Caco-2 (cell line): ENCODE measurements around the gene B4GALNT2. TPM values are rescaled to one million over a fixed set of nuclear protein-coding genes. Genes with fewer than 3 reads are reported as not detected.

Source experiments
- BruUV-seq: library from RNA; stranded (reverse); fragments of 400-500 nt; replicated peaks from 2 replicates; lab custom pipeline; 2021; lab: Mats Ljungman, UMichigan
- CTCF ChIA-PET: fragments of 300-600 bp; sonication (Branson Sonifier 250); formaldehyde crosslinking; loops from one replicate; lab custom pipeline; 2022; ENCODE audit warnings: antibody characterized with exemption; lab: Charles Lee
- POLR2A ChIA-PET: fragments of 300-600 bp; sonication (Branson Sonifier 250); formaldehyde crosslinking; loops from one replicate; lab custom pipeline; 2022; ENCODE audit warnings: antibody characterized with exemption; lab: Charles Lee
- DNase-seq, 2 experiments: peaks; one replicate each; pipeline versions ENCODE4 v3.0.0 to v3.0.0-alpha.2; 2020 to 2022
- H3K27me3 ChIP-seq: replicated peaks from 2 replicates; pipeline ENCODE4 v1.6.0; 2011; ENCODE audit warnings: low read length; ENCODE audit not compliant: control insufficient read depth, insufficient read depth
- H3K36me3 ChIP-seq: 2 replicates; pipeline ENCODE4 v1.5.1; 2011; ENCODE audit warnings: low read length; ENCODE audit not compliant: control insufficient read depth, insufficient read depth
- H3K4me1 ChIP-seq: fragments of 250-450 bp; sonication (Bioruptor Pico); 2 replicates; pipeline ENCODE4 v1.5.1; 2020; ENCODE audit warnings: mild to moderate bottlenecking
- H3K4me3 ChIP-seq: 2 replicates; pipeline ENCODE4 v1.5.1; 2011; ENCODE audit warnings: low read depth, mild to moderate bottlenecking, control low read depth, low read length
- H3K9me3 ChIP-seq: fragments of 250-450 bp; sonication (Bioruptor Pico); 2 replicates; pipeline ENCODE4 v1.5.1; 2020; ENCODE audit warnings: mild to moderate bottlenecking, moderate library complexity
- H3K27ac Mint-ChIP-seq: one replicate; pipeline ENCODE4 v1.8.0; 2022; ENCODE audit warnings: mixed read lengths; ENCODE audit not compliant: unreplicated experiment
- H3K27me3 Mint-ChIP-seq: one replicate; pipeline ENCODE4 v1.8.0; 2022; ENCODE audit warnings: mixed read lengths; ENCODE audit not compliant: insufficient read depth, unreplicated experiment
- H3K36me3 Mint-ChIP-seq: one replicate; pipeline ENCODE4 v1.8.0; 2022; ENCODE audit warnings: mild to moderate bottlenecking, mixed read lengths; ENCODE audit not compliant: insufficient read depth, unreplicated experiment
- H3K4me1 Mint-ChIP-seq: one replicate; pipeline ENCODE4 v1.8.0; 2022; ENCODE audit warnings: low read depth, mixed read lengths; ENCODE audit not compliant: unreplicated experiment
- H3K4me3 Mint-ChIP-seq: one replicate; pipeline ENCODE4 v1.8.0; 2022; ENCODE audit warnings: mild to moderate bottlenecking, moderate library complexity, mixed read lengths; ENCODE audit not compliant: unreplicated experiment
- H3K9me3 Mint-ChIP-seq: one replicate; pipeline ENCODE4 v1.8.0; 2022; ENCODE audit warnings: mixed read lengths; ENCODE audit not compliant: unreplicated experiment
- intact Hi-C: fragments of 100-400 bp; cut with micrococcal nuclease; formaldehyde crosslinking; loops from one replicate; pipeline ENCODE4 v1.10.0; 2022; ENCODE audit not compliant: unreplicated experiment
- total RNA-seq: library from RNA; stranded (reverse); gene quantifications from 2 replicates; pipeline ENCODE4 v1.2.3, GENCODE V29; 2022
- TF ChIP-seq, protein P1 (sequence below), 2 experiments: fragments of 200-600 bp in 1 of 2; IDR thresholded peaks; 1 replicate in 1 of 2; 2 replicates in 1 of 2; pipeline versions ENCODE4 v1.5.1 to v1.8.0; 2011 to 2022; ENCODE audit warnings: antibody characterized with exemption in 1 of 2, control low read depth in 1 of 2, inconsistent platforms in 1 of 2, low read depth in 1 of 2, low read length in 1 of 2, mild to moderate bottlenecking in 1 of 2, moderate library complexity in 1 of 2; ENCODE audit not compliant: insufficient read depth in 1 of 2, severe bottlenecking in 1 of 2, unreplicated experiment in 1 of 2

The B4GALNT2 gene
- total RNA-seq, 1 experiment from 2014 or later = 1.3 TPM

- Histone ChIP-seq H3K4me3 (no peak overlapping the region), H3K9me3 (peaks cover 20% of the 10 kb centered on the region; the same call in 1 of the 2 replicates), H3K27me3 (no peaks in the 10 kb centered on the region), H3K4me1 (no peaks in the 10 kb centered on the region), H3K36me3 (no peaks in the 10 kb centered on the region)
- ChIA-PET CTCF (no interaction called here), POLR2A (no interaction called here)
- TF ChIP-seq, protein P1, sequence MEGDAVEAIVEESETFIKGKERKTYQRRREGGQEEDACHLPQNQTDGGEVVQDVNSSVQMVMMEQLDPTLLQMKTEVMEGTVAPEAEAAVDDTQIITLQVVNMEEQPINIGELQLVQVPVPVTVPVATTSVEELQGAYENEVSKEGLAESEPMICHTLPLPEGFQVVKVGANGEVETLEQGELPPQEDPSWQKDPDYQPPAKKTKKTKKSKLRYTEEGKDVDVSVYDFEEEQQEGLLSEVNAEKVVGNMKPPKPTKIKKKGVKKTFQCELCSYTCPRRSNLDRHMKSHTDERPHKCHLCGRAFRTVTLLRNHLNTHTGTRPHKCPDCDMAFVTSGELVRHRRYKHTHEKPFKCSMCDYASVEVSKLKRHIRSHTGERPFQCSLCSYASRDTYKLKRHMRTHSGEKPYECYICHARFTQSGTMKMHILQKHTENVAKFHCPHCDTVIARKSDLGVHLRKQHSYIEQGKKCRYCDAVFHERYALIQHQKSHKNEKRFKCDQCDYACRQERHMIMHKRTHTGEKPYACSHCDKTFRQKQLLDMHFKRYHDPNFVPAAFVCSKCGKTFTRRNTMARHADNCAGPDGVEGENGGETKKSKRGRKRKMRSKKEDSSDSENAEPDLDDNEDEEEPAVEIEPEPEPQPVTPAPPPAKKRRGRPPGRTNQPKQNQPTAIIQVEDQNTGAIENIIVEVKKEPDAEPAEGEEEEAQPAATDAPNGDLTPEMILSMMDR (IDR thresholded peaks at IDR 0.05; ENCODE audit: insufficient read depth in 1 of 2, low read depth in 1 of 2, low read length in 1 of 2, severe bottlenecking in 1 of 2, unreplicated experiment in 1 of 2) = no peak
- Mint-ChIP-seq H3K36me3 (no peaks in the 10 kb centered on the region), H3K4me3 (no peak overlapping the region), H3K27me3 (no peaks in the 10 kb centered on the region), H3K4me1 (peaks cover 9% of the 10 kb centered on the region), H3K9me3 (no peaks in the 10 kb centered on the region), H3K27ac (no peak overlapping the region)
- BruUV-seq = no TSS peak
- peak in 1 of 2 experiments; percentile 30 for DNase-seq
- intact Hi-C loops = no loop called here
Measured at GRCh38 chr17:49090878-49091594, 41.5 kb upstream of the B4GALNT2 start.

DNA sequence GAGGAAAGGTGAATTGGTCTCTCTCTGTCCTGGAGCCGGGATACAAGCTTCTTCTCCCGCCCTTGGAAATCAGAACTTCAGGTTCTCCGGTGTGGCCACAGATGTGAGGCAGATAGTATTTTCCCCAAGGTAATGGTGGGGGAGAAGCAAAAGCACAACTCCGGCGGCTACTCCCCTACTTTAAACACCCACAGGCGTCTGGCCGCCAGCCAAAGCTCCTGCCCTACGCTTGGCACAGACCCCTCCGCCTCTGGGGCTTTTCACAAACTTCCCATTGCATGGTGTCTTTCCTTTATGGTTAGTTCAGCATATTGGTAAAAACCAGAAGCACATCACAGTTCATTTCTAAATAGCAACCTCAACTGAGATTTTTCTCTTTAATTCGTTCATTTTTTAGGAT lies 39.4 kb upstream of the B4GALNT2 start:
- H3K27me3 ChIP-seq = no peaks in the 10 kb centered on the region
- intact Hi-C loops = no loop called here
- H3K27me3 Mint-ChIP-seq = no peaks in the 10 kb centered on the region
- no peak overlapping the region for H3K4me3 ChIP-seq
- H3K4me3 Mint-ChIP-seq = no peak overlapping the region
- no peaks in the 10 kb centered on the region for H3K9me3 Mint-ChIP-seq
- H3K4me1 ChIP-seq = no peaks in the 10 kb centered on the region
- TF ChIP-seq, protein P1 (IDR thresholded peaks at IDR 0.05; ENCODE audit: insufficient read depth in 1 of 2, low read depth in 1 of 2, low read length in 1 of 2, severe bottlenecking in 1 of 2, unreplicated experiment in 1 of 2) = no peak
- peaks cover 20% of the 10 kb centered on the region; the same call in 1 of the 2 replicates for H3K9me3 ChIP-seq
- POLR2A ChIA-PET = interaction anchor here (0.5 kb wide), 2 partner anchors 322 to 1302 kb away, joined by 3 read pairs; partner anchors contain the start of gene PHB1
- no peak overlapping the region for H3K27ac Mint-ChIP-seq
- H3K36me3 ChIP-seq = no peaks in the 10 kb centered on the region
- no TSS peak for BruUV-seq
- no peaks in the 10 kb centered on the region for H3K4me1 Mint-ChIP-seq
- H3K36me3 Mint-ChIP-seq = no peaks in the 10 kb centered on the region
- CTCF ChIA-PET = no interaction called here
- peak in 1 of 2 experiments; percentile 34 for DNase-seq

GRCh38 chr17:49100601-49101000 lies 32.0 kb upstream of the B4GALNT2 start:
- Histone ChIP-seq H3K4me1 (peaks cover 35% of the 10 kb centered on the region), H3K27me3 (no peaks in the 10 kb centered on the region), H3K4me3 (no peak overlapping the region), H3K36me3 (no peaks in the 10 kb centered on the region), H3K9me3 (no peaks in the 10 kb centered on the region)
- H3K4me1 Mint-ChIP-seq = peaks cover 18% of the 10 kb centered on the region
- no peaks in the 10 kb centered on the region for H3K36me3 Mint-ChIP-seq
- no TSS peak for BruUV-seq
- H3K27ac Mint-ChIP-seq = peak overlapping the region; percentile 50
- POLR2A ChIA-PET = interaction anchor here (0.5 to 0.7 kb wide), 2 partner anchors 158 to 1494 kb away, joined by 3 to 11 read pairs; no protein-coding TSS in a partner anchor
- intact Hi-C loops = no loop called here
- DNase-seq = no peak
- no peaks in the 10 kb centered on the region for H3K27me3 Mint-ChIP-seq
- H3K9me3 Mint-ChIP-seq = no peaks in the 10 kb centered on the region
- TF ChIP-seq, protein P1 (IDR thresholded peaks at IDR 0.05; ENCODE audit: insufficient read depth in 1 of 2, low read depth in 1 of 2, low read length in 1 of 2, severe bottlenecking in 1 of 2, unreplicated experiment in 1 of 2) = no peak
- no peak overlapping the region for H3K4me3 Mint-ChIP-seq
- CTCF ChIA-PET = interaction anchor here (0.6 to 0.8 kb wide), 3 partner anchors 49 to 776 kb away, joined by 3 to 6 read pairs (median 3); no protein-coding TSS in a partner anchor
